Spinal cord (tissue), 10 donors: Measurements from ENCODE around the gene TRIM56. TPM values are rescaled to one million over a fixed set of nuclear protein-coding genes. Genes with fewer than 3 reads are reported as not detected.
"Not testable (repeated sequence)": the region's sequence is repeated elsewhere in the genome, so short reads cannot be mapped to it uniquely, and the experiment has no call there.

Experiments used
- DNase-seq, 6 donors: peaks; one replicate each; pipeline versions ENCODE4 v3.0.0 to v3.0.0-alpha.2; 2013 to 2015; ENCODE audit warnings: low spot score in 6 of 6, low read depth in 4 of 6
- H3K27ac ChIP-seq: one replicate; pipeline ENCODE4 v1.5.1; 2013; ENCODE audit warnings: low read depth, low read length, control low read depth
- H3K27me3 ChIP-seq: one replicate; pipeline ENCODE4 v1.6.1; 2013; ENCODE audit warnings: low read length; ENCODE audit not compliant: control insufficient read depth, insufficient read depth
- H3K36me3 ChIP-seq: one replicate; pipeline ENCODE4 v1.6.1; 2013; ENCODE audit warnings: low read length; ENCODE audit not compliant: control insufficient read depth, insufficient read depth
- H3K4me1 ChIP-seq: one replicate; pipeline ENCODE4 v1.6.1; 2013; ENCODE audit warnings: low read length; ENCODE audit not compliant: control insufficient read depth, insufficient read depth
- H3K4me3 ChIP-seq: one replicate; pipeline ENCODE4 v1.5.1; 2013; ENCODE audit warnings: low read depth, low read length, control low read depth
- H3K9me3 ChIP-seq: one replicate; pipeline ENCODE4 v1.6.1; 2013; ENCODE audit warnings: low read length; ENCODE audit not compliant: control insufficient read depth, insufficient read depth
- WGBS: methylation state at CpG from one replicate; pipeline ENCODE4 v1.1.5; 2013; ENCODE audit warnings: missing lambda C conversion rate; ENCODE audit not compliant: insufficient coverage; 5-methylcytosine and 5-hydroxymethylcytosine counted together
- polyA plus RNA-seq, 2 donors: library from polyadenylated mRNA; unstranded; fragments of 120-200 nt; gene quantifications; one replicate each; pipeline ENCODE4 v1.2.1, GENCODE V29; 2013; ENCODE audit not compliant: insufficient read length in 2 of 2
- total RNA-seq, 2 donors: library from RNA; depleted of rRNA in 1 of 2; stranded (reverse); fragments of 120-200 nt in 1 of 2; fragments of >200 nt in 1 of 2; gene quantifications; one replicate each; pipeline versions ENCODE4 v1.2.3 to v1.2.4, GENCODE V29; 2013 to 2014
- donor health status: healthy.

The TRIM56 gene
- total and polyA plus RNA-seq, 4 donors, result 5.6 to 10.9 (median 6.5) TPM

DNA sequence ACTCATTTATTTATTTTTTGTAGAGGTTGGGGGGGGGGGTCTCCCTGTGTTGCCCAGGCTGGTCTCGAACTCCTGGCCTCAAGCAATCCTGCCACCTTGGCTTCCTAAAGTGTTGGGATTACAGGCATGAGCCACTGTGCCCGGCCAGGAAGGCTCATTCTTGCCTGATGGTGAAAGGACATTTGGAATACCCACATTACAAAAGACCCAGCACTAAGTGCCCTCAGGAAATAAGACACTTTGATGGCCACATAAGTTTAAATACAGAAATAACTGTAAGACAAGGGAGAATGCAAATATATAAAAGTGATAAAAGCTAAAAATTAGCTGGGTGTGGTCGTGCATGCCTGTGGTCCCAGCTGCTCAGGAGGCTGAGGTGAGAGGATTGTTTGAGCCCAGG, 33.6 kb downstream of the TRIM56 start:
- 100% methylated on average over 1 of the region's 3 CpGs for WGBS
- no peaks in the 10 kb centered on the region for H3K36me3 ChIP-seq
- H3K9me3 ChIP-seq, result no peaks in the 10 kb centered on the region
- peaks cover 6% of the 10 kb centered on the region for H3K4me1 ChIP-seq
- no peak for DNase-seq
- no peak overlapping the region for H3K27ac ChIP-seq
- H3K27me3 ChIP-seq, result peaks cover 2% of the 10 kb centered on the region
- no peak overlapping the region for H3K4me3 ChIP-seq

DNA sequence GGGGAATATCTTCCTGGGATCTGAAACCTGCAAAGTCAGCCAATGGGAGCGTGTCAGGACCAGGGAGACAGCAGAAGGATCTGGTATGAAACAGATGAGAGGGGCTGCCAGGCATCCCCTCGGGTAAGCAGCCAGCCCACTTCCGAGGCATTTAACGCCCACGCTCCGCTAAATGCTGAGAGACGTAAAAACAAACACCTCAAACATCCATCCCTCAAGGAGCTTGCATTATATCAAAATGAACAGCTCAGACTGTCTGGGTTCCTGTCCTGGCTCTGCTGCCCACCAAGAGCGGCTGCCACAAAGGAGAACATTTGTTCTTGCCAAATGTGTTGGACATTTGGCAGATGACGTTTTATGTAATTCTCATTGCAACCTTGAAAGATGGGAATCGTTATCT, 34.6 kb downstream of the TRIM56 start:
- DNase-seq, result no peak
- Histone ChIP-seq H3K9me3 (no peaks in the 10 kb centered on the region), H3K27ac (no peak overlapping the region), H3K4me1 (peaks cover 7% of the 10 kb centered on the region), H3K27me3 (peaks cover 2% of the 10 kb centered on the region), H3K36me3 (no peaks in the 10 kb centered on the region), H3K4me3 (no peak overlapping the region)
- WGBS, result 43% methylated on average over 1 of the region's 10 CpGs

DNA sequence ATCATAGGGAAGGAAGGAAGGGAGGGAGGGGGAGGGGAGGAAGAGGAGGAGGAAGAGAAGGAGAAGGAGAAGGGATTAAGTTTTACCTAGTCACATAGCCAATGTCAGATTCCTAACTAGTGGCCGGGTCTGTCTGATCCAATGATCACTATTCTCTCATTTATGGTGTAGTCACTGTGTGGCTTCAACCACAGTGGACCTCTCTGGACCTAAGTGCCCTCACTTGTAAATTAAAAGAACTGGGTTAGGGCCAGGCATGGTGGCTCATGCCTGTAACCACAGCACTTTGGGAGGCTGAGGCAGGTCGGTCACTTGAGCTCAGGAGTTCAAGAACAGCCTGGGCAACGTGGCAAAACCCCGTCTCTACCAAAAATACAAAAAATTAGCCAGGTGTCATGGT, 35.0 kb downstream of the TRIM56 start:
- Histone ChIP-seq H3K27ac (no peak overlapping the region), H3K9me3 (no peaks in the 10 kb centered on the region), H3K36me3 (no peaks in the 10 kb centered on the region), H3K4me3 (no peak overlapping the region), H3K4me1 (peaks cover 9% of the 10 kb centered on the region), H3K27me3 (peaks cover 2% of the 10 kb centered on the region)
- DNase-seq, result no peak
- 67% methylated on average over 1 of the region's 4 CpGs for WGBS

DNA sequence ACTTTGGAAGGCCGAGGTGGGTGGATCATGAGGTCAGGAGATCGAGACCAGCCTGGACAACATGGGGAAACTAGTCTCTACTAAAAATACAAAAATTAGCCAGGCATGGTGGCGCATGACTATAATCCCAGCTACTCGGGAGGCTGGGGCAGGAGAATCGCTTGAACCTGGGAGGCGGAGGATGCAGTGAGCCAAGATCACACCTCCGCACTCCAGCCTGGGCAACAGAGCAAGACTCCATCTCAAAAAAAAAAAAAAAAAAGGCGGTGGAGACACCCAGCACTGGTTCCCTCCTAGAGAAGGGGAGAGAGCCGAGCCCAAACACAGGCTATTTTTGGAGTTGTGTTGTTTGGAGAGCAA, 36.3 kb downstream of the TRIM56 start:
- not testable (repeated sequence) for DNase-seq, H3K27me3 ChIP-seq, H3K9me3 ChIP-seq, H3K4me3 ChIP-seq, H3K36me3 ChIP-seq
- Histone ChIP-seq H3K27ac (peak overlapping the region; percentile 61), H3K4me1 (peaks cover 16% of the 10 kb centered on the region)
- WGBS, result no CpG with 5 or more reads among the region's 9 CpGs

DNA sequence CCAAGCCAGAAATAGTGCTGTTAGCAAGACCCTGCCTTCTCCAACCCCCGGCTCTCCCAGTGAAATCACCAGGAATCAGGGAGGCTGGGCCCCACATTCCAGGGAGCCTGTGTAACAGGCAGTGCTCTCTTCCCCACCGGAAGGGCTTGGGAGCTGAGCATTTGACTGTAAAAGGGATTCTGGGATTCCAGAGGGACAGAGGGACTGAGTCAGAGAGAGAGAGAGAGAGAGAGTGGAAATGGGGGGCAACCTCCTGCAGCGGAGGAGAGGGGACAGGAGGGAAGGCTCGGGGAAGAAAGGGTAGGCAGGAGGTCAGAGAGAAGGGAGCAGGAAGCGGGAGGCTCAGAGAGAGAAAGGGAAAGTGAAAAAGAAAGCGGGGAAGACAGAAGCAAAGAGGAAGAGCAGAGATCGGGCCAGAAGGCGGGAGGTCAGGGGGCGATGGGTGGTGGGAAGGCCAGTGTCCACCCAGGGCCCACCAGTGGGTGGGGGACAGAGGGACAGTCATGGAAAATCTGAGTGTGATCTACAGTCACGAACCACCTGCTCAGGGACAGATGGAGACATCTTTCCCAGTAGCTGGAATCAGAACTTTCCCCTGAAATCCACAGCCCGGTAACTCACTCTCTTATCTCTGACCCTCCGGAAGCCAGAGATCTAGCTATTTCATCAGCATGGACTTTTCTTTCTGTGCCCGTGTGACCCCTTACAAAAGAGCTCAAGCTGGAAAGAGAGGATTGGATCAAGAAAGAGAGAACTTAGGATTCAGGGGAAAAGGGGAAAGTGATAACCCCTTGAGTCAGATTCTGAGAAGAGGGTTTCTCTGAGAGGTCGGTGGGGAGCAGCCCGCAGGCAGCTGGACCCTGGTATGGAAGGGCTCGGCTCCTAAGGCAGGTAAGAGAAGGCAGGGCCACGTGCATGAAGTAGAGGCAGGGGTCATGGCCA, 37.0 kb downstream of the TRIM56 start:
- Histone ChIP-seq H3K9me3 (no peaks in the 10 kb centered on the region), H3K36me3 (no peaks in the 10 kb centered on the region), H3K4me3 (peak overlapping the region; percentile 2), H3K27me3 (peaks cover 2% of the 10 kb centered on the region), H3K27ac (peak overlapping the region; percentile 61), H3K4me1 (peaks cover 22% of the 10 kb centered on the region)
- peak in 1 of 6 donors; percentile 66 for DNase-seq
- WGBS, result 50% methylated on average over 16 of the region's 17 CpGs

DNA sequence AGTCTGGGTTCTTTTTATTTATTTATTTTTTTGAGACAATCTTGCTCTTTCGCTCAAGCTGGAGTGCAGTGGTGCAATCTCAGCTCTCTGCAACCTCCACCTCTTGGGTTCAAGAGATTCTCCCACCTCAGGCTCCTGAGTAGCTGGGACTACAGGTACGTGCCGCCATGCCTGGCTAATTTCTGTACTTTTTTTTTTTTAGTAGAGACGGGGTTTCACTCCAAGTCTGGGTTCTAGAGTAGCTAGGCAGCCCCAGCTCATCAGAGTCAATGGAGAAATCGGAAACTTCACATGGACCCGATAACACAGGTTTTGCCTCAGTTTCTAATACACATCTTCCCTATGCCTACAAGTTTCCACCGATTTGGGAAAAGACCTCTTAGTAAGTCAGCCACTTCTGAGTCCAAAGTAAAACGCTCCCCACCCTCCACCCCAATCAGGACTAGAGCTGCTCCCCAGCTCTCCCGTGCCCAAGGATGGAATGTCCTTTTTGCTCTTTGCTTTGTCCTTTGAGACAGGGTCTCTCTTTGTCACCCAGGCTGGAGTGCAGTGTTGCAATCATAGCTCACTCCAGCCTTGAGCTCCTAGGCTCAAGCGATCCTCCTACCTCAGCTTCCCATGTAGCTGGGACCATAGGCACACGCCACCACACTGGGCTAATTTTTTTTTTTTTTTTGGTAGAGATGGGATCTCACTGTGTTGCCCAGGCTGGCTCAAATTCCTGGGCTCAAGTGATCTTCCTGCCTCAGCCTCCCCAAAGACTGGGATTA, 37.8 kb downstream of the TRIM56 start:
- 88% methylated on average over 6 of the region's 11 CpGs for WGBS
- no peak for DNase-seq
- Histone ChIP-seq H3K27me3 (peaks cover 3% of the 10 kb centered on the region), H3K27ac (no peak overlapping the region), H3K4me1 (peaks cover 27% of the 10 kb centered on the region), H3K36me3 (no peaks in the 10 kb centered on the region), H3K4me3 (no peak overlapping the region), H3K9me3 (no peaks in the 10 kb centered on the region)

DNA sequence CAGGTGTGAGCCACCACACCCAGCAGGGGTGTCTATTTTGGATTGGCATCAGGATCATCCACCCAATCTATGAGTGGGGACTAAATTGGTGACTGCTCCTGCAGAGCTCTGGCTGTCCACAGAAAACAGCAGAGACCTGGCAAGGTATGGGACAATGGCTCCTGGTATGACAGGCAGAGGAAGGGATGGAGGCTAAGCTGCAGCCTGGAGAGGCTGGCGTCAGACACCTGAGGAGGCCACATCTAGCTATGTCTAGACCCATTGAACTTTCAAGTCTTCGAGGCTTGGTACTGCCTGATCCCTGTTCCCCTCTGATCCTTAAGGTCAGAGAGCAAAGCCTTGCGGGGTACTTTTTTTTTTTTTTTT, 38.4 kb downstream of the TRIM56 start:
- Histone ChIP-seq H3K27ac (no peak overlapping the region), H3K4me1 (peaks cover 27% of the 10 kb centered on the region), H3K36me3 (no peaks in the 10 kb centered on the region), H3K4me3 (no peak overlapping the region), H3K27me3 (peaks cover 4% of the 10 kb centered on the region), H3K9me3 (no peaks in the 10 kb centered on the region)
- 100% methylated on average over 1 of the region's 3 CpGs for WGBS
- no peak for DNase-seq

DNA sequence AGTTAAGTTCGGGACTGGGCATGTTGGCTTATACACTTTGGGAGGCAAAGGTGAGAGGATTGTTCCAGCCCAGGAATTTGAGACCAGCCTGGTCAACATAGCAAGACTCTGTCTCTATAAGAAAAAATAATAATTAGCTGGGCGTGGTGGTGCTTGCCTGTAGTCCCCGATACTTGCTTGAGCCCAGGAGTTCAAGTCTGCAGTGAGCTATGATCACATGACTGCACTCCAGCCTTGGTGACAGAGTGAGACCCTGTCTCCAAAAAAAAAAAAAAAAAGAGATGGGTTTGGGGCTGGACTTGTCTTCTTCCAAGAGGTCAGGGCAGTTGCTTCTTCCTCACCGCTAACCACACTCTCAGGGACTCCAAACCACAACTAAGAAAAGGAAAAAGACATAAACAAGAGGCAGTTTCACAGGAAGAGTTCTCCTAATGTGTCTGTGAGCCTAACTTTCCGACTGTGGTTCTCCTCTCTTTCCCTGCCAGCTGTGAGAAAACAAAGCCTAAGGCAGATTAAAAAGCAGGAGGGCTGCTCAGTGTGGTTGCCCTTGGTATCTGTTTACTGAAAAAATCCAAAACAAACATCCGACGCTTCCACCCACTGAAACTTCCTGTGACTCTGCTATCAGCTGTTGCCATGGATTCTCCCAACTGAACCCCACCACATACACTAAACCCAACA, 39.2 kb downstream of the TRIM56 start:
- peaks cover 4% of the 10 kb centered on the region for H3K27me3 ChIP-seq
- DNase-seq, result peak in 1 of 6 donors; percentile 41
- no peaks in the 10 kb centered on the region for H3K9me3 ChIP-seq
- H3K27ac ChIP-seq, result peak overlapping the region; percentile 17
- 61% methylated on average over 4 of the region's 7 CpGs for WGBS
- H3K4me1 ChIP-seq, result peaks cover 27% of the 10 kb centered on the region
- no peaks in the 10 kb centered on the region for H3K36me3 ChIP-seq
- H3K4me3 ChIP-seq, result no peak overlapping the region

DNA sequence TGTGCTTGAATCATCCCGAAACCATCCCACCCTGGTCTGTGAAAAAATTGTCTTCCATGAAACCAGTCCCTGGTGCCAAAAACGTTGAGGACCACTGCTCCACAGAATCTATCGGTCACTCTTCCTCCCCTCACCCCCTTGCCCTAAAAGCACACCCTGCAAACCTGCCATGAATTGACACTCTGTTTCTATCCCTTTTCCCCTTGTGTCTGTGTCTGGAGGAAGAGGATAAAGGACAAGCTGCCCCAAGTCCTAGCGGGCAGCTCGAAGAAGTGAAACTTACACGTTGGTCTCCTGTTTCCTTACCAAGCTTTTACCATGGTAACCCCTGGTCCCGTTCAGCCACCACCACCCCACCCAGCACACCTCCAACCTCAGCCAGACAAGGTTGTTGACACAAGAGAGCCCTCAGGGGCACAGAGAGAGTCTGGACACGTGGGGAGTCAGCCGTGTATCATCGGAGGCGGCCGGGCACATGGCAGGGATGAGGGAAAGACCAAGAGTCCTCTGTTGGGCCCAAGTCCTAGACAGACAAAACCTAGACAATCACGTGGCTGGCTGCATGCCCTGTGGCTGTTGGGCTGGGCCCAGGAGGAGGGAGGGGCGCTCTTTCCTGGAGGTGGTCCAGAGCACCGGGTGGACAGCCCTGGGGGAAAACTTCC, 40.8 kb downstream of the TRIM56 start:
- Histone ChIP-seq H3K27ac (peak overlapping the region; percentile 73), H3K9me3 (no peaks in the 10 kb centered on the region), H3K36me3 (no peaks in the 10 kb centered on the region), H3K4me3 (no peak overlapping the region), H3K27me3 (peaks cover 4% of the 10 kb centered on the region), H3K4me1 (peaks cover 24% of the 10 kb centered on the region)
- peak in 2 of 6 donors; percentile 36 to 66 for DNase-seq
- 23% methylated on average over 11 of the region's 15 CpGs for WGBS
